ENCODE results near the gene NOVA2. TPM values are rescaled to one million over a fixed set of nuclear protein-coding genes. Genes with fewer than 3 reads are reported as not detected.

NOVA2 gene
- total and polyA plus RNA-seq, 2 of the 8 experiments (the other 6 are each of a cell fraction or from before 2014, with no cell fraction given) = 3.2 to 24.6 TPM

GRCh38 chr19:45885556-45886426, 87.9 kb downstream of the NOVA2 start, which contains the start of gene IRF2BP1 (continued):
- TF ChIP-seq JUN (IDR thresholded peaks at IDR 0.05; ENCODE audit: low read depth, low read length) = no peak
- TF ChIP-seq SIN3A (conservative IDR thresholded peaks at IDR 0.05 in 1 of 2, IDR thresholded peaks at IDR 0.05 in 1 of 2; ENCODE audit: low read depth in 1 of 2, low read length in 2 of 2) = peak; percentile 15 to 41; a peak in 2 of 4 replicates
- TF ChIP-seq EGR1 (IDR thresholded peaks at IDR 0.05; ENCODE audit: borderline replicate concordance, low read depth, low read length) = no peak
- TF ChIP-seq RNF2 (IDR thresholded peaks at IDR 0.05; ENCODE audit: borderline replicate concordance, low read depth, low read length, missing control alignments, poor library complexity, severe bottlenecking) = peak; percentile 46
- no peak for TF ChIP-seq CTBP2 (IDR thresholded peaks at IDR 0.05; ENCODE audit: borderline replicate concordance, insufficient read depth, insufficient read length, low read length)
- TF ChIP-seq CREB1 (IDR thresholded peaks at IDR 0.05) = peak; percentile 14; the same call in 1 of the 2 replicates
- TF ChIP-seq ZNF274 (IDR thresholded peaks at IDR 0.05; ENCODE audit: borderline replicate concordance, extremely low read depth, low read length) = no peak
- TF ChIP-seq FOSL1 (IDR thresholded peaks at IDR 0.05; ENCODE audit: insufficient read depth, low read depth, low read length) = no peak
- no peak; a peak in 1 of 4 replicates for TF ChIP-seq HDAC2 (IDR thresholded peaks at IDR 0.05; ENCODE audit: borderline replicate concordance in 1 of 2, low read depth in 2 of 2, low read length in 2 of 2)
- TF ChIP-seq SIRT6 (IDR thresholded peaks at IDR 0.05; ENCODE audit: low read length) = no peak
- TF ChIP-seq RAD21 (IDR thresholded peaks at IDR 0.05 in 1 of 2, conservative IDR thresholded peaks at IDR 0.05 in 1 of 2; ENCODE audit: low read depth in 2 of 2, low read length in 2 of 2) = no peak
- no peak for TF ChIP-seq RFX5 (IDR thresholded peaks at IDR 0.05; ENCODE audit: borderline replicate concordance, low read depth, low read length)
- no peak for TF ChIP-seq SRF (IDR thresholded peaks at IDR 0.05; ENCODE audit: low read depth, low read length)
- TF ChIP-seq TBP (IDR thresholded peaks at IDR 0.05; ENCODE audit: low read depth, low read length) = peak; percentile 32; the same call in 1 of the 2 replicates
- no peak for TF ChIP-seq BRCA1 (IDR thresholded peaks at IDR 0.05; ENCODE audit: low read depth, low read length)
- peak; percentile 46 for TF ChIP-seq KDM4A (IDR thresholded peaks at IDR 0.05; ENCODE audit: low read depth, low read length, severe bottlenecking)
- no peak for TF ChIP-seq ASH2L (IDR thresholded peaks at IDR 0.05; ENCODE audit: low read length)
- TF ChIP-seq KDM5A (IDR thresholded peaks at IDR 0.05; ENCODE audit: low read length) = no peak
- TF ChIP-seq MAFK (IDR thresholded peaks at IDR 0.05; ENCODE audit: low read depth, low read length) = no peak
- TF ChIP-seq CEBPB (IDR thresholded peaks at IDR 0.05; ENCODE audit: low read depth, low read length) = peak; percentile 94
- TF ChIP-seq TAF1 (IDR thresholded peaks at IDR 0.05; ENCODE audit: low read depth, low read length) = peak; percentile 75
- no peak for TF ChIP-seq SAP30 (IDR thresholded peaks at IDR 0.05; ENCODE audit: insufficient read depth, insufficient replicate concordance, low read length)
- no peak for TF ChIP-seq POU5F1 (IDR thresholded peaks at IDR 0.05; ENCODE audit: low read depth, low read length)
